Right lung (tissue), 5 donors: ENCODE measurements around the gene SNX32. TPM values are rescaled to one million over a fixed set of nuclear protein-coding genes. Genes with fewer than 3 reads are reported as not detected.

Source experiments
- DNase-seq, 2 donors: peaks; one replicate each; pipeline ENCODE4 v3.0.0-alpha.2; 2013
- polyA plus RNA-seq, 5 donors: library from polyadenylated mRNA; unstranded; fragments of 120-200 nt; gene quantifications; one replicate each; pipeline versions ENCODE4 v1.2.1 to v1.2.3, GENCODE V29; 2013; ENCODE audit warnings: inconsistent platforms in 1 of 5, low replicate concordance in 1 of 5; ENCODE audit not compliant: insufficient read length in 5 of 5, insufficient read depth in 1 of 5

SNX32 gene
- polyA plus RNA-seq, 5 donors = 1.6 to 5.2 (median 3.1) TPM

- DNase-seq = no peak
These were observed 38.9 kb upstream of the SNX32 start for GRCh38 chr11:65794570-65795510.

GRCh38 chr11:65796726-65797601, 36.8 kb upstream of the SNX32 start:
- DNase-seq = no peak

GRCh38 chr11:65797711-65798110, 36.1 kb upstream of the SNX32 start:
- no peak for DNase-seq

- no peak for DNase-seq
These were observed 34.9 kb upstream of the SNX32 start for GRCh38 chr11:65798882-65799281.

GRCh38 chr11:65801153-65801987, 32.4 kb upstream of the SNX32 start:
- no peak for DNase-seq

GRCh38 chr11:65802841-65803240, 30.9 kb upstream of the SNX32 start:
- DNase-seq = no peak

GRCh38 chr11:65803797-65804492, 29.8 kb upstream of the SNX32 start:
- DNase-seq = no peak

- no peak for DNase-seq
These were observed 26.8 kb upstream of the SNX32 start for GRCh38 chr11:65806979-65807378.

GRCh38 chr11:65808744-65809341, 24.9 kb upstream of the SNX32 start:
- DNase-seq = no peak

- DNase-seq = no peak
These were observed 24.3 kb upstream of the SNX32 start for GRCh38 chr11:65809496-65809895.

- no peak for DNase-seq
These were observed 23.5 kb upstream of the SNX32 start for GRCh38 chr11:65810046-65810868.

GRCh38 chr11:65811764-65812475, 21.8 kb upstream of the SNX32 start:
- no peak for DNase-seq

GRCh38 chr11:65814131-65814985, 19.4 kb upstream of the SNX32 start:
- DNase-seq = no peak

- no peak for DNase-seq
These were observed 18.7 kb upstream of the SNX32 start for GRCh38 chr11:65814986-65815565.

- no peak for DNase-seq
These were observed 17.1 kb upstream of the SNX32 start for GRCh38 chr11:65816696-65817095.

GRCh38 chr11:65817312-65817834, 16.4 kb upstream of the SNX32 start:
- peak in 1 of 2 donors; percentile 55 for DNase-seq
